Measurements from ENCODE around the gene DMD. TPM values are rescaled to one million over a fixed set of nuclear protein-coding genes. Genes with fewer than 3 reads are reported as not detected.

Gene DMD
- total RNA-seq, 1 donor from 2014 or later = 22.9 TPM

GRCh38 chrX:31329298-31329697 is 1882.1 kb downstream of the DMD start:
- Mint-ChIP-seq H3K27me3 (no peaks in the 10 kb centered on the region), H3K4me1 (no peaks in the 10 kb centered on the region), H3K9me3 (no peaks in the 10 kb centered on the region), H3K4me3 (no peak overlapping the region), H3K27ac (no peak overlapping the region), H3K36me3 (ENCODE audit: low read depth) (no peaks in the 10 kb centered on the region)
- TF ChIP-seq, protein P1, sequence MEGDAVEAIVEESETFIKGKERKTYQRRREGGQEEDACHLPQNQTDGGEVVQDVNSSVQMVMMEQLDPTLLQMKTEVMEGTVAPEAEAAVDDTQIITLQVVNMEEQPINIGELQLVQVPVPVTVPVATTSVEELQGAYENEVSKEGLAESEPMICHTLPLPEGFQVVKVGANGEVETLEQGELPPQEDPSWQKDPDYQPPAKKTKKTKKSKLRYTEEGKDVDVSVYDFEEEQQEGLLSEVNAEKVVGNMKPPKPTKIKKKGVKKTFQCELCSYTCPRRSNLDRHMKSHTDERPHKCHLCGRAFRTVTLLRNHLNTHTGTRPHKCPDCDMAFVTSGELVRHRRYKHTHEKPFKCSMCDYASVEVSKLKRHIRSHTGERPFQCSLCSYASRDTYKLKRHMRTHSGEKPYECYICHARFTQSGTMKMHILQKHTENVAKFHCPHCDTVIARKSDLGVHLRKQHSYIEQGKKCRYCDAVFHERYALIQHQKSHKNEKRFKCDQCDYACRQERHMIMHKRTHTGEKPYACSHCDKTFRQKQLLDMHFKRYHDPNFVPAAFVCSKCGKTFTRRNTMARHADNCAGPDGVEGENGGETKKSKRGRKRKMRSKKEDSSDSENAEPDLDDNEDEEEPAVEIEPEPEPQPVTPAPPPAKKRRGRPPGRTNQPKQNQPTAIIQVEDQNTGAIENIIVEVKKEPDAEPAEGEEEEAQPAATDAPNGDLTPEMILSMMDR (IDR thresholded peaks at IDR 0.05) = no peak
- ATAC-seq (ENCODE audit: low read depth) = no peak
- DNase-seq = no peak
- POLR2A ChIA-PET = no interaction called here
- CTCF ChIA-PET = no interaction called here
- intact Hi-C loops (cut with micrococcal nuclease) = no loop called here

DNA sequence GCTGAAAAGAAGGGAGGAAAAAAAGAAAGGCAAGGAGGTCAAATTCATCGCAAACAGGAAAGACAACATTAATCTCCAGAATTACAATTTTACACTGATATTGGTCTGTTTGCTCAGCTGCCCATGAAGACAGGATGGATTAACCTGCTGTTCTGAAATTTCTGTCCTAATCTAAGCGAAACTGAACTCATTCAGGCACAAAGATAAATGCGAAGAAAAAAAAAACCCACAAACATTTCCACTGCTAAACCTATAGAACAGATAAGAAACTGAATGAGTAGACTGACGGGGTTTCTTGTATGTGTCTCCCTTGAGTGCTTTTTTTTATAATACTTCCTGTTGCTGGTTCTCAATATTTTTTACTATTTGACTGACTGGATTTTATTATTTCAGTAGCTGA is 1887.7 kb downstream of the DMD start:
- CTCF ChIA-PET = no interaction called here
- H3K4me1 Mint-ChIP-seq = peaks cover 6% of the 10 kb centered on the region
- intact Hi-C loops (cut with micrococcal nuclease) = no loop called here
- no peaks in the 10 kb centered on the region for H3K9me3 Mint-ChIP-seq
- POLR2A ChIA-PET = no interaction called here
- DNase-seq (no peak), ATAC-seq (ENCODE audit: low read depth) (no peak)
- H3K27ac Mint-ChIP-seq = no peak overlapping the region
- no peak overlapping the region for H3K4me3 Mint-ChIP-seq
- H3K36me3 Mint-ChIP-seq (ENCODE audit: low read depth) = no peaks in the 10 kb centered on the region
- TF ChIP-seq, protein P1 (IDR thresholded peaks at IDR 0.05) = no peak
- no peaks in the 10 kb centered on the region for H3K27me3 Mint-ChIP-seq

DNA sequence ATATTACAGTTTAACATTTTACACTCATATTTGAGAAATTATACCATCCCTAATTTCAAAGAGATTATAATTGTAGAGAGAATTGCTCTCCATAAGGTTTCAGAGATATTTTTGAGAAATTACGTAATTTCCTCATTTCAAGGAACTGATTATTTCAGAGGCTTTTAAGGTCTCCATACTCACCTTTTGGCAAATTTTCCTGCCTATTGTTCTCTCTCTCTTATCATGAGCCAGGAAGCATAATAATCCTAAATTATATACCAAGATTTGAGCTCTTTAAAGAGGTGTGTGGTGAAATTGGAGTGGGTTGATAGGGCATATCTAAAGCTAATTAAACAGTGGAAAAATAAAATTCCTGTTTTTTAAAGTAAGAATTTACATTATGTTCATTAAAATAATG is 1890.6 kb downstream of the DMD start:
- intact Hi-C loops (cut with micrococcal nuclease) = no loop called here
- Mint-ChIP-seq H3K27ac (no peak overlapping the region), H3K9me3 (no peaks in the 10 kb centered on the region), H3K4me3 (no peak overlapping the region), H3K36me3 (ENCODE audit: low read depth) (no peaks in the 10 kb centered on the region), H3K4me1 (peaks cover 6% of the 10 kb centered on the region), H3K27me3 (no peaks in the 10 kb centered on the region)
- DNase-seq (no peak), ATAC-seq (ENCODE audit: low read depth) (no peak)
- ChIA-PET CTCF (no interaction called here), POLR2A (no interaction called here)
- TF ChIP-seq, protein P1 (IDR thresholded peaks at IDR 0.05) = no peak

DNA sequence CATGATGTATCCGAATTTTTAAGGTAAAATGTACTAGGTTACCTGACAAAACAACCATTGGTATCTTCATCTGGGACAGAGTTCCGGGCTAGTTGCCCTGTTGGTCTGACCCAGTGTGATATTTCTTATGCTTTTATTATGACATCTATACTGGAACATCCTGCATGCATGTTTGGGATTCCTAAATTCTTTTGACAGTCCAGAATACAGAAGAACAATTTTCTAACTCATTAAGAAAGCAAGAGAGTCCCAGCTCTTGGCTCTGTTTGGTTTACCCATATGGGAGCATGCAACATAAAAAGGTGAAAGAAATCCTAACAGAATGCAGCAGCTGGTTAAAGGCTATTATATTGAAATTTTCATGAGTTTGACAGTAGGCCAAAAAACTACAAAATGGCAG is 1891.8 kb downstream of the DMD start:
- ATAC-seq (ENCODE audit: low read depth) (no peak), DNase-seq (no peak)
- intact Hi-C loops (cut with micrococcal nuclease) = no loop called here
- H3K27me3 Mint-ChIP-seq = no peaks in the 10 kb centered on the region
- POLR2A ChIA-PET = no interaction called here
- no peak overlapping the region for H3K27ac Mint-ChIP-seq
- peaks cover 6% of the 10 kb centered on the region for H3K4me1 Mint-ChIP-seq
- H3K9me3 Mint-ChIP-seq = no peaks in the 10 kb centered on the region
- CTCF ChIA-PET = no interaction called here
- no peaks in the 10 kb centered on the region for H3K36me3 Mint-ChIP-seq (ENCODE audit: low read depth)
- TF ChIP-seq, protein P1 (IDR thresholded peaks at IDR 0.05) = no peak
- H3K4me3 Mint-ChIP-seq = no peak overlapping the region

GRCh38 chrX:31318866-31319265 is 1892.5 kb downstream of the DMD start:
- TF ChIP-seq, protein P1 (IDR thresholded peaks at IDR 0.05) = no peak
- no peak for DNase-seq
- Mint-ChIP-seq H3K4me3 (no peak overlapping the region), H3K27me3 (no peaks in the 10 kb centered on the region), H3K36me3 (ENCODE audit: low read depth) (no peaks in the 10 kb centered on the region), H3K27ac (no peak overlapping the region), H3K9me3 (no peaks in the 10 kb centered on the region), H3K4me1 (peaks cover 5% of the 10 kb centered on the region)
- ChIA-PET CTCF (no interaction called here), POLR2A (no interaction called here)
- no peak for ATAC-seq (ENCODE audit: low read depth)
- intact Hi-C loops (cut with micrococcal nuclease) = no loop called here
